WI38 (cell line): ENCODE data around the gene PLEKHA6.

Source experiments
- H3K4me3 ChIP-seq: 2 replicates; pipeline ENCODE4 v1.5.1; 2011; ENCODE audit warnings: low read depth, mild to moderate bottlenecking, control low read depth, low read length
- CTCF ChIP-seq: IDR thresholded peaks from 2 replicates; pipeline ENCODE4 v1.5.1; 2012; ENCODE audit warnings: low read depth, mild to moderate bottlenecking, control low read depth, low read length

Gene PLEKHA6

GRCh38 chr1:204304067-204304466 lies 55.7 kb downstream of the PLEKHA6 start:
- H3K4me3 ChIP-seq = no peak overlapping the region
- no peak for TF ChIP-seq CTCF

GRCh38 chr1:204302769-204303168 lies 57.0 kb downstream of the PLEKHA6 start:
- no peak for TF ChIP-seq CTCF
- no peak overlapping the region for H3K4me3 ChIP-seq

GRCh38 chr1:204301171-204301957 lies 58.4 kb downstream of the PLEKHA6 start:
- no peak overlapping the region for H3K4me3 ChIP-seq
- TF ChIP-seq CTCF = no peak

GRCh38 chr1:204299814-204300365 lies 59.8 kb downstream of the PLEKHA6 start:
- no peak overlapping the region for H3K4me3 ChIP-seq
- TF ChIP-seq CTCF = no peak

- no peak overlapping the region for H3K4me3 ChIP-seq
- TF ChIP-seq CTCF = no peak
Measured at GRCh38 chr1:204296431-204296988, 63.2 kb downstream of the PLEKHA6 start.

- no peak for TF ChIP-seq CTCF
- no peak overlapping the region for H3K4me3 ChIP-seq
Measured at GRCh38 chr1:204295671-204296070, 64.1 kb downstream of the PLEKHA6 start.

GRCh38 chr1:204294357-204294756 lies 65.4 kb downstream of the PLEKHA6 start:
- H3K4me3 ChIP-seq = peak overlapping the region; percentile 25; the same call in 1 of the 2 replicates
- no peak for TF ChIP-seq CTCF
